ENCODE data around the gene POU6F2. TPM values are rescaled to one million over a fixed set of nuclear protein-coding genes. Genes with fewer than 3 reads are reported as not detected.

POU6F2 gene
- total RNA-seq, 1 donor from 2014 or later: 0.78 TPM

DNA sequence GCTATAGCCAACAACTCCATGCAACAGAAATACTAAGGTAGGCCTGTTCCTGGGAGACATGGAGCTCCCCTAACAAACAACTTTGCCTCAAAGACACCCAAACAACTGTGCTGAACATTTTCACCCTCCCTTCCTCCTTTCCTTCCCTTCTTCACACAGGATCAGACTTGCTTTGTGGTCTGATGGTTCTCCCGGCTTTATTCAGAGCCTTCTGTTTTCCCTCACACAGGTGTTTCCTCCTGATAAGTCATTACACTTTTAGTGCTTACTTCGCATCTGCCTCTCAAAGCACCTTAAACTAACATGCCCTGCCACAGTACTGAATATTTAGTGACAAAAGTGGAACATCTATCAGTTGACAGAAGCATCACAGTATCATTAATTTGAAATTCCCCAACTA lies 532.2 kb downstream of the POU6F2 start:
- no peak for DNase-seq

DNA sequence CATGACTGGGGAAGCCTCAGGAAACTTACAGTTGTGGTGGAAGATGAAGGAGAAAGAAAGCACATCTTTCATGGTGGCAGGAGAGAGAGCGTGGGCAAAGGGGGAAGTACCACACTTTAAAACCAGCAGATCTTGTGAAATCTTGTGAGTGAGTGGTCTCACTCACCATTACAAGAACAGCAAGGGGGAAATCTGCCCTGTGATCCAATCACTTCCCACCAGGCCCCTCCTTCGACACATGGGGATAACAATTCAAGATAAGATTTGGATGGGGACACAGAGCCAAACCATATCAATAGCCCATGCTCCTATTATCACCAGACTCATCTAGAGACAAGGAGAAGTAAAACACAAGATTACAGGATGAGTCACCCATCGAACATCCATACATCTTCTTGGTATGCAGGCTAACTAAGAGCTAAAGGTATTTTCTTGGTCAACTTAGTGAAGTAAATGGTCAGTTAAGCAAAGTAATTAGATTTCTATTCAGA lies 533.2 kb downstream of the POU6F2 start:
- ATAC-seq (no peak), DNase-seq (no peak)
- Histone ChIP-seq H3K9me3 (no peaks in the 10 kb centered on the region), H3K27ac (no peak overlapping the region), H3K36me3 (no peaks in the 10 kb centered on the region), H3K4me3 (no peak overlapping the region), H3K4me1 (no peaks in the 10 kb centered on the region), H3K27me3 (no peaks in the 10 kb centered on the region)
- TF ChIP-seq CTCF (IDR thresholded peaks at IDR 0.05): no peak
- intact Hi-C loops (cut with DNase I): no loop called here

More for the DNA sequence above, 532.2 kb downstream of the POU6F2 start:
- no peak for TF ChIP-seq CTCF (IDR thresholded peaks at IDR 0.05)
- no peak overlapping the region for H3K27ac ChIP-seq
- no peaks in the 10 kb centered on the region for H3K36me3 ChIP-seq
- ATAC-seq: no peak
- intact Hi-C loops (cut with DNase I): no loop called here
- H3K4me3 ChIP-seq: no peak overlapping the region
- H3K27me3 ChIP-seq: no peaks in the 10 kb centered on the region
- no peaks in the 10 kb centered on the region for H3K9me3 ChIP-seq
- no peaks in the 10 kb centered on the region for H3K4me1 ChIP-seq

DNA sequence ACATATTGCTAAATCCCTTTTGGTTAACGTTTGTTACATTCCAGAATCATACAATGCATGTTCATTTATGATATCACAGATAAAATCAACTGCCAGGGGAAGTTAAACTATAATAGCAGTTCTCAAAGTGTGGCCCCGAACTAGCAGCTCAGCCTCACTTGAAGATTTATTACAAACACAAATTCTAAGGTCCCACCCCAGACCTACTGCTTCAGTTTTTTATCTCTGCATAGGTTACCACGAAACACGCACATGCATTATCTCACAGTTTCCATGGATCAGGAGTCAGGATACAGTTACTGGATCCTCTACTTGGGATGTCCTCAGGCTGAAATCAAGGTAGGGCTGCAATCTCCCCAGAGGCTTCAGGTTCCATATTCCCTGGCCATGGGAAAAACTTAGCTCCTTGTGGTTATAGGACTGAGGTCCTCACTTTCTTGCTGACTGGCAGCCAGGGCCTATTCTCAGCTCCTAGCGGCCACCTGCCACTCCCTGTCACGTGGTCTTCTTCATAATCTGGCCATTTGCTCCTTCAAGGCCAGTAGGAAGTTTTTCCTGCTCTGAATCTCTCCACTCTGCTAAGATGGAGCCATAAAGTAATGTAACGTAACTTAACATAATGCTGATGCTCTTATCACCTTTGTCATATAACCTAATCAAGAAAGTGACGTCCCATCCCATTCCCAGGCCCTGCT lies 538.0 kb downstream of the POU6F2 start:
- Histone ChIP-seq H3K4me1 (no peaks in the 10 kb centered on the region), H3K36me3 (no peaks in the 10 kb centered on the region), H3K27me3 (no peaks in the 10 kb centered on the region), H3K9me3 (no peaks in the 10 kb centered on the region), H3K4me3 (no peak overlapping the region), H3K27ac (no peak overlapping the region)
- intact Hi-C loops (cut with DNase I): no loop called here
- ATAC-seq: no peak
- TF ChIP-seq CTCF (IDR thresholded peaks at IDR 0.05): no peak
- DNase-seq: no peak

DNA sequence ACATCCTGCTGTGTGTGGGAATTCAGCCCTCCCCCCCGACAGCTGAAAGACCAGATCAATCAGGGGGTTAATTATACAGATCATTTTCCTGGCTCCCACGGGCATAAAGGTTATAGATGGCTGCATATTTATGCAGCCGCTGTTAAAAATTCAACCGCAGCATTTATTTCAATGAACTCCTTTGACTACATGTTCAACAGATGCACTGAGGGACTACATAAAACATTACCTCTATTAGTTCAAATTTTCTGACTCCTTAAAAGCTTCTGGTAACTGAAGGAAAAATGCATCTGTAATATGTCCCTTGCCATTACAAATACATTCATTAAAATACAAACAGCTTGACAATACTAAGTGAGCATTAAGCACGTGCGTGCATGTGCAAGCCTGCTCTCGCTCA lies 538.8 kb downstream of the POU6F2 start:
- no peaks in the 10 kb centered on the region for H3K36me3 ChIP-seq
- H3K27me3 ChIP-seq: no peaks in the 10 kb centered on the region
- TF ChIP-seq CTCF (IDR thresholded peaks at IDR 0.05): no peak
- DNase-seq (no peak), ATAC-seq (no peak)
- intact Hi-C loops (cut with DNase I): no loop called here
- no peaks in the 10 kb centered on the region for H3K4me1 ChIP-seq
- H3K9me3 ChIP-seq: no peaks in the 10 kb centered on the region
- H3K27ac ChIP-seq: no peak overlapping the region
- H3K4me3 ChIP-seq: no peak overlapping the region

GRCh38 chr7:39517240-39517639 lies 539.5 kb downstream of the POU6F2 start:
- intact Hi-C loops (cut with DNase I): no loop called here
- Histone ChIP-seq H3K27me3 (no peaks in the 10 kb centered on the region), H3K9me3 (no peaks in the 10 kb centered on the region), H3K27ac (no peak overlapping the region), H3K4me3 (no peak overlapping the region), H3K36me3 (no peaks in the 10 kb centered on the region), H3K4me1 (no peaks in the 10 kb centered on the region)
- TF ChIP-seq CTCF (IDR thresholded peaks at IDR 0.05): no peak
- ATAC-seq (no peak), DNase-seq (no peak)

Other genes with a start within 250 kb of the POU6F2 start
- 95.8 TPM for gene VPS41, start 68.7 kb upstream of the POU6F2 start, total RNA-seq

All from upper lobe of right lung (tissue), 1 donor.